Kasumi-1 (cell line): ENCODE measurements around the gene DCDC2C.
"Not testable (repeated sequence)": the region's sequence is repeated elsewhere in the genome, so short reads cannot be mapped to it uniquely, and the experiment has no call there.

Experiments
- DNase-seq, 2 experiments: peaks; one replicate each; lab custom pipeline; 2025; lab: John Stamatoyannopoulos, UW

The DCDC2C gene

GRCh38 chr2:3703236-3703756, at the start of gene DCDC2C:
DCDC2C (plus strand) TSS chr2:3703575; CDS start chr2:3703752, 177 bp downstream.
- no peak for DNase-seq

- no peak for DNase-seq
Measured at GRCh38 chr2:3654011-3654410, 49.4 kb upstream of the DCDC2C start.

GRCh38 chr2:3654531-3655225, 48.7 kb upstream of the DCDC2C start:
- DNase-seq = no peak

GRCh38 chr2:3655871-3656761, 47.3 kb upstream of the DCDC2C start:
- DNase-seq = no peak

GRCh38 chr2:3656762-3657721, 46.3 kb upstream of the DCDC2C start:
- DNase-seq = no peak

- DNase-seq = no peak
Measured at GRCh38 chr2:3657881-3658280, 45.5 kb upstream of the DCDC2C start, which contains the start of gene ALLC. ALLC (plus strand) TSS chr2:3658200; CDS start chr2:3671158, 12,958 bp downstream.

- DNase-seq = peak; percentile 56 to 64
Measured at GRCh38 chr2:3659447-3660432, 43.6 kb upstream of the DCDC2C start.

GRCh38 chr2:3660640-3661039, 42.7 kb upstream of the DCDC2C start:
- not testable (repeated sequence) for DNase-seq

GRCh38 chr2:3661149-3661660, 42.2 kb upstream of the DCDC2C start:
- DNase-seq = no peak

GRCh38 chr2:3662239-3662638, 41.1 kb upstream of the DCDC2C start:
- DNase-seq = peak in 1 of 2 experiments; percentile 4

- DNase-seq = no peak
Measured at GRCh38 chr2:3664118-3664517, 39.3 kb upstream of the DCDC2C start.

GRCh38 chr2:3664925-3665324, 38.5 kb upstream of the DCDC2C start:
- DNase-seq = no peak

GRCh38 chr2:3665886-3666612, 37.3 kb upstream of the DCDC2C start:
- DNase-seq = no peak

- DNase-seq = no peak
Measured at GRCh38 chr2:3666613-3666975, 36.8 kb upstream of the DCDC2C start.

GRCh38 chr2:3667151-3667631, 36.2 kb upstream of the DCDC2C start:
- no peak for DNase-seq

- no peak for DNase-seq
Measured at GRCh38 chr2:3669656-3670055, 33.7 kb upstream of the DCDC2C start.

- no peak for DNase-seq
Measured at GRCh38 chr2:3670376-3670775, 33.0 kb upstream of the DCDC2C start.

- no peak for DNase-seq
Measured at GRCh38 chr2:3670941-3671340, 32.4 kb upstream of the DCDC2C start.
